GM18502 (cell line): ENCODE measurements around the gene NMD3.

ENCODE experiments used
- ATAC-seq: cut with Tn5 transposase; IDR thresholded peaks from one replicate; pipeline ENCODE4 v1.9.1; 2021; ENCODE audit warnings: mild to moderate bottlenecking; ENCODE audit not compliant: unreplicated experiment, poor library complexity

The NMD3 gene

DNA sequence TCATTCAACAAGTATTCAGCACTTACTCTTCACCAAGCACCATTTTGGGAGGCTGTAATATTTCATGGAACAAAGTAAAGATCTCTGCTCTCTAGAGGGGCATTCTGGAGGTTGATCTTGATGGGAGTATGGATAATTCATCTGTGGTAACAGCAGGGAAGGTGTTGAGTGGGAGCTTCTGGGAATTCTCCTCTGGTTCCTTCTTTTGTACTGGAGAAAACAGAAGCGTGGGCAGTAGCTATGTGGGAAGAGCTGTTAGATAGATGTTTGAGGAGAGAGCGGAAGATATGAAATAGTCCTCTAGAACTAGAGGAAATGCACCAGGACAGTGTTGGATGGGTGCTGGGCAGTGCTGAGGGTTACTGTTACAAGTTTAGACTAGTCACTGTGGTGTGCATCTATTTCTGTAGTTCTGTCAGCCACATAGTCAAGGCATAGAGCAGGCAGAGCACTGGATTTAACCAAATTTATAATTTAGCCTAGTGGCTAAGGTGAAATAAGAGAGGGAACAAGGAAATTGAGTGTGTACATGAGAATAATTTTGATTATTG is 9.6 kb downstream of the NMD3 start:
- no peak for ATAC-seq

DNA sequence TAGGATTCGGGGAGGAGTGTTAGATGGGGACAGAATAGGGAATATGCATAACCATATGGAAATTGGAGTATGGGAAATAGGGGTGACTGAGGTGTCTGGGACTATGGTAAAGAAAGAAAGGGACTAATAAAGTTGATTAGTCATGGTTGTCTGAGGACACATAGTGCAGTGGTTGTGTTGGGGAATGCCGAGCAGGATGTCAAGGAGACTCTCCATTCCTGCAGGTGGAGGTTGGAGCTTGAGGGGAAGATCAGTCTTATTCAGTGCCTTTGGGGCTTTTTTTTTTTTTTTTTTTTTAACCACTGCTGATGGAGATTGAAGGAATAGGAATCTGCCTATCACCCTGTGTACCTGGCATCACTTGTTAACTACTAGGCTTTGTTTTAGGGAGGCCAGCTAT is 10.8 kb downstream of the NMD3 start:
- no peak for ATAC-seq

DNA sequence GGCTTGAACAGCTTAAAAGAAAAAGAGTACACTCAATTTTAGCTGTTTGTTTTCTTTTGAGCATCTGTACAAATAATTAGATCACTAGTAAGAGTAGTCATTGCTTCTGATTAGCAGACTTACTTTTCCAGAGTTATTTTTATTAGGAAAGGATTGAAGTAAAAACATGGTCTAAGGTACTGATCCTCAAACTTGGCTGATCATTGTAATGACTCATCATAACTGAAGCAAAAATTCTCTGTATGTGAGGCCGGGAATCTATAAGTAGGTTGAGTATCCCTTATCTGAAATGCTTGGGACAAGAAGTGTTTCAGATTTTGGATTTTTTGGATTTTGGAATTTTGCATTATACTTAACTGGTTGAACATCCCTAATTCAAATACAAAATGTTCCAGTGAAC is 12.4 kb downstream of the NMD3 start:
- ATAC-seq, result no peak

DNA sequence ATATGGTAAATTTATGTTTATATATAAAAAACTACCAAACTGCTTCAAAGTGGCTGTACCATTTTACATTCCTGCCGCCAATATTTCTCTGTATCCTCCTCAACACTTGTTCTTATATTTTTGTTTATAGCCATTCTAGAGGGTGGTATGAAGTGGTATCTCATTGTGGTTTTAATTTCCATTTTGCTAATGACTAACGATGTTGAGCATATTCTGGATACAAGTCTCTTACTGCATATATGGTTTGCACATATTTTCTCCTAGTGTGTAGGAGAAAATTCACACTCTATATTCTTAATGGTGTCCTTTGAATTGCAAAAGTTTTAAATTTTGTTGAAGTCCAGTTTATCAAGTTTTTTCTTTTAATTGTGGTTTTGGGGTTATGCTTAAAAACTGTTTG is 15.1 kb downstream of the NMD3 start:
- ATAC-seq, result no peak

DNA sequence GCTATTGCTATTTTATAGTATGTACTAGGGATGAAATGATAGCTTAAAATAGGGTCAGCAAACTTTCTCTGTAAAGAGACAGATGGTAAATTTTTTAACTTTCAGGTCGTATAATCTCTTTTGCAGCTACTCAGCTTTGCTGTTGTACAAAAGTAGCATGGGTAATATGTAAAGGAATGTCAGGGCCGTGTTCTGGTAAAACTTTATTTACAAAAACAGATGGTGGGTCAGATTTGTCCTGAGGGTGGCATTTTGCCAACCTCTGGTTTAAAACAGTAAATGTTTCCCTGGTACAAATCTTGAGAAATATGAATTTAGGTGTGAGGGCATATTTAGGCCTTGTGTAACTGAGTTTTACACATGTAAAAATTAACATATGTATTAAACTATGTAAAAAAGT is 18.6 kb downstream of the NMD3 start:
- ATAC-seq, result no peak

DNA sequence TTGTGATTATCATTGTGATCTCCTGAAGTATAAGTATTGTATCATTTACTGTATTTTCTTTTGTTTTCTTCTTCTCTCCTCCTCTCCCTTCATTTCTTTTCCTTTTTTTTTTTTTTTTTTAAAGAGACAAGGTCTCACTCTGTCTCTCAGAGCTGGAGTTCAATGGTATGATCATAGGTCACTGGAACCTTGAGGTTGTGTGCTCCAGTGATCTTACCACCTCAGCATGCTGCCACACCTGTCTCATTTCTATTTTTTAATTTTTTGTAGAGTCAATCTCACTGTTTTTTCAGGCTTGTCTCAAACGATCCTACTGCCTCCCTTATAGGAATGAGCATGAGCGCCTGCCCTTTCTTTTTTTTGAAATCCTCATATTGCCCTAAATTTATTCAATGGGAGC is 23.4 kb downstream of the NMD3 start:
- no peak for ATAC-seq

DNA sequence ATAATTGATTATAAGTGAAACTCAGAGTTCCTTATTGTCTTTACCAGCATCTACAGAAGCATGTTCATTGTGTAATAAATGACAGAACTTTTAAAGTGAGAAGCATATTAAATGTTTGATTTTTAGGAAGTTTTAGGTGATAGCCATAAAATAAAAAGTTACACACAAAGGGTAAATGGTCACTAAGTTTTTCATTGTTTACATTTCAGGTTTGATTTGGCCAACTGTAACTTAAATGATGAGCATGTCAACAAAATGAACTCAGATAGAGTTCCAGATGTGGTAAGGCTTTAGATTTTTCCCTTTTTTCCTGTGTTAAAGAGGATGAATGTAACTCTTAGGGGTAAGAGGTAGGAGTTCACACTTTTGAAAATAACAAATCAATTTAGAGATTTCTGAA is 25.9 kb downstream of the NMD3 start:
- no peak for ATAC-seq

DNA sequence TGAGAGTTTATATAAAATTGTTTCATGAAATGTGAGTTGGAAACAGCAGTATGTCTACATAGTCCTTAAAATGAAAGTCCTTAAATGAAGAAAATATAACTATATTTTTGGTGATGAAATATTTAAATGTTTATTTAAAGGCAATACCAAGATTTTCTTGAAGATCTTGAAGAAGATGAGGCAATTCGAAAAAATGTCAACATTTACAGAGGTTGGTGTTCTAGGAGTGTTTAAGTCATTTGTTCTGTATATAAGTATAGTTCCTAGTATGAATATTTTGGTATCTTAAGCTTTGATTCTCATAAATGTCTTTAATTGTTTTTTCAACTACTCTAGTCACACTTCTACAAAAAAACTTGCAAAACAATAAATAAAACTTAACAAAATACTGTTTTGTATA is 29.0 kb downstream of the NMD3 start:
- ATAC-seq, result no peak

DNA sequence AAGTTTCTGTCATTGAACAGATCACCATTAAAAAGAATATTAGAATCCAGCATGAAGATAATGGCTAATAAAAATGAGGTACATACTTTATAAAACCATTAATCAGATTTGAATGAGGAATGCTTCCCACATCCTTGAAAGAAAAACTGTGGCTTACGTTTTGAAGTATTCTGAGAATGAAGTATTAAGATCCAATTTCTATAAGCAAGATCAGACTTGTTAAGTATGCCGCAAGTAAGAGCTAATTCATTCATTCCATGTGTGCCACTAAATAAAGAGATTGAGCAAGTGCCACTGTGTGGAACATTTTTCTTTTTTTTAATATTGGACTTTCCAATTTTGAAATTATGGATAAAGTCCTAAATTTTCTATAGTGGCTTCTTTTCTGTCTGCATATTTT is 30.6 kb downstream of the NMD3 start:
- ATAC-seq, result no peak

DNA sequence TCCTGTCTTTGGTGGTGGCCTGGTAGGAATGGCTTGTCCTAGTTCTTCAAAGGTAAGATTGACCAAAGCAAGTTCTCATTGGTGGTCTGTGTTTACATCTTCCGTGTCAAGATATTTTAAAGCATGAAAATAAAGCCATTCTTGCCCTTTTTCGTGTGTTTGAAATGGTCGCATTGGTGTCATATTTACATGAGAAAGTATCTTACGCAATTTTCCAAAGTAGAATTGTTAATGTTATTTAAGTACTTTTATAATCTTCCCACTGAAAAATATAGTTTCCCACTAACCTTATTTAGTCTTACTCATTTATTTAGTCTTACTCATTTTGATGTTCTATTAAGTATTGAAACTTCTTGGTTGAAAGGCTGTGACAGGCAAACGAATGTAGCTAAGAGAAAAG is 31.0 kb downstream of the NMD3 start:
- no peak for ATAC-seq

DNA sequence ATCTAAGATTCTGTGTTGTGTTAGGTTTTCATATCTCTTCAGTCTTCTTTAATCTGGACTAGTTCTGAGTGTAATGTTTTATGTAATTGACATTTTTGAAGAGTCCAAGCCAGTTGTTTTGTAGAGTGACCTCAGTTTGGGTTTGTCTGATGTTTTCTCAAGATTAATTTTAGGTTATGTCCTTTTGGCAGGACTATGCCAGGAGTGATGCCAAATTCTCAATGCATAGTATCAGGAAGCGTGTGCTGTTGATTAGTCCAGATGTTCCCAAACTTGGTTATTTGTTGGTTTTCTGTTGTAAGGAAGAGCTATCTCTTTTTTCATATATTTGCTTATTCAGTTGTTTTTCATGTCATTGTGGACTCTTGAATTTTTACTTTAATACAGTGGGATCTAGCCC is 32.6 kb downstream of the NMD3 start:
- ATAC-seq, result no peak

DNA sequence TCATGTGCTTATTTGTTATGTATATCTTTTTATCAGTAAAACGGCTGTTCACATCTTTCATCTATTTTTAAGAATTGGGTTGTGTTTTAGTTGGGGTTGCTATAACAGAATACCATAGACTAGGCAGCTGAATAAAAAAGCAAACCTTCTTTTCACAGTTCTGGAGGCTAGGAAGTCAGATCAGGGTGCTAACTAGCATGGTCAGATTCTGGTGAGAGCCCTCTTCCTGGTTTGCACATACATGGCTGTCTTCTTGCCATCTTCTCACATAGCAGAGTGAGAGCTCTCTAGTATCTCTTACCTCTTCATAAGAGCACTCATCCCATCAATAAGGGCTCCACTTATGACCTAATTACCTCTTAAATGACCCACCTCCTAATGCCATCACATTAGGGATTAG is 33.8 kb downstream of the NMD3 start:
- ATAC-seq, result no peak

DNA sequence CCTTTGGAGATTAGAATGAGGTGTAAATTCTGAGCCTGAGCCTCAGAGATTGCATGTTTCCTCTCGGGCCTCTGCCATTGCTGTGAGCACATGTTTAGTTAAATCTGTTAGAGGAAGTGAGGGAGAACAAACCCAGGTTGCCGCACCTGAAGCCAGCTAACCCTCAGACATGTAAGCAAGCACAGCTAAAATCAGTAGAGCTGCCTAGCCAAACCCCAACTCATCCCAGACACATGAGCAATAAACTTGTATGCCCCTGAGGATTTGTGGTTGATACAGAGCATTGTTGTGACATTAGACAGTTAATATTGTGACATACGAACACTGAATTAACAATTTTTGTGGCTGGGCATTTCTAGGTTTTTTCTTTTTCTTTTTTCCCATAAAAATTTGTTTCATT is 41.9 kb downstream of the NMD3 start:
- no peak for ATAC-seq

DNA sequence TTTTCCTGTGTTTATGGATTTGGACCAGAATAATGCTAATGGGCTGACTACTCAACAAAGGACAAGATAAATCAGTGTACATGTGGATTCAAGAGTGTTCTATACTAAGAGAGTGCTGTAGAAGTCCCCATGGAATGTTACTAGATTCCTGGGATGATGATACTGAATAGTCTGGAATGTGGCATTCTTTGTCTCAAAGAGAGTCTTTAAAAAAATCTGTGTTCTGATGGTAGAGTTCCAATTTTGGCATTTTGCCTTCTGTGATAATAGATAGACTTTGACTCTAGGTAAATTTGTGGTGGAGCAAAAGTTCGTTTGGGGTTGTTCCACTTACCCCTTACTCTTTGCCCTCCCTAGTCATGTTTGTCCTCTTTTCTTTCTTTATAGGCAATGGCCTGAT is 43.7 kb downstream of the NMD3 start:
- ATAC-seq, result no peak

DNA sequence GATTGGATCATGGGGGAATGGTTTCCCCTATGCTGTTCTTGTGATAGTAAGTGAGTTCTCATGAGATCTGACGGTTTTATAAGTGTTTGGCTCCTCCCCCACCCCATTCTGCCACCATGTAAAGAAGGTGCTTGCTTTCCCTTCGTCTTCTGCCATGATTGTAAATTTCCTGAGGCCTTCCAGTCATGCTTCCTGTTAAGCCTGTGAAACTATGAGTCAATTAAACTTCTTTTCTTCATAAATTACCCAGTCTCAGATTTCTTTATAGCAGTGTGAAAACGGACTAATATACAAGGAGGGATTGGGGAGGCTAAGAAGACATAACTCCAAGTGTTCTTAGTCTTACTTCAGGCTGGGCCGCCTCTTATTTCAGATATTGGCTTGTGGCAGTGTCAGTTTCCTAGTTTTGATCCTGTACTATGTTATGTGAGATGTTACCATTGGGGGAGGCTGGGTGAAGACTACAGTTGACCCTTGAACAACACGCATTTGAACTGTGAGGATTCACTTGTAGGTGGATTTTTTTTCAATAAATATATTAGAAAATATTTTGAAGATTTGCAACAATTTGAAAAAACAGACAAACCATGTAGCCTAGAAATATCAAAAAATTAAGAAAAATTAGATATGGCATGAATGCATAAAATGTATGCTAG is 44.9 kb downstream of the NMD3 start:
- ATAC-seq, result no peak

DNA sequence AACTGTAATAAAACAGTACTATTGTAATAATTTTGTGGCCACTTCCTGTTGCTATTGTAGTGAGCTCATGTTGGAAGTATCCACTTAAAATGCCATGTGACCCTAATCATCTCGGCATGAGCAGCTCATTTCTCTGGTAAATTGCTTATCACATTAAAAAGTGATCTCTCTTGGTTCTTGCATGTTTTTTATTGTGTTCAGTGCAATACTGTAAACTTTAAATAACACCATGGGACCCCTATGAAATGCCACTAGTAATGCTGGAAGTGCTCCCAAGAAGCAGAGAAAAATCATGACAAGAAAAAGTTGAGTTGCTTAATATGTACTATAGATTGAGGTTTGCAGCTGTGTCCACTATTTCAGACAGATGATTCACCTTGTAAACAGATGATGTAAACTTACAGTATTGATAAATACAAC is 45.6 kb downstream of the NMD3 start:
- ATAC-seq, result no peak

DNA sequence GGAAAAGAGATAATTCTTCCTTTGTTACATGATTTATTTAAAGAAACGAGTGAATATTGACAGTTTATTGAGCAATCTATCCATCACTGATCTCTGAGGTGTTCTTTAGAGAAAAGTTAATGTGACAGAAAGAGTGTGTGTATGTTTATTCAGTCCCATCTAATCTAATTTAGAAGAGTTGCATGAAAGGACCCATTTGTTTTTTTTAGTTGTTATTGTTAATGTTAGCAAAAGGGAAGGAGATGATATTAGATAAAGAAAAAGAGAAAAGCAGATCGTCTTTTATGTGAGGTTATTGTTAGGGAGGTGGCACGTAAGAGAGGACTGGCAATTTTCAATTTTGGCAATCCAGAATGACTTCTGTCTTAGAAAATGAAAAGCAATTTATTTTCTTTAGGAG is 46.5 kb downstream of the NMD3 start:
- ATAC-seq, result no peak

DNA sequence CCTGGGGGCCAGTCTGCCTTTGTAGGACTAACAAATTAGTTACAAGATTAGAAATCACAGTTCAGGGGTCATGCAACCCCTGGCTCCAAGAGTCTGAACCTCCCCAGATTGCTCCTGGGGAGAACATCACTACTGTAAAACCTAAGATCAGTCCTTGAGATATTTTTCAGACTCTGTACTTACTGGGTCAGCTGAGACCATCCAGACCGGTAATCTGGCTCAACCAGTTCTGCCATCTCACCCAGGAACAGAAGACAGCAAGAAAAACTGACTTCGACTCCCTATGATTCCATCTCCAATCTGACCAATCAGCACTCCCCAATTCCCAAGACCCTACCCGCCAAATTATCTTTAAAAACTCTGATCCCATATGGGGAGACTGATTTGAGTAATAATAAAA is 47.5 kb downstream of the NMD3 start:
- no peak for ATAC-seq

DNA sequence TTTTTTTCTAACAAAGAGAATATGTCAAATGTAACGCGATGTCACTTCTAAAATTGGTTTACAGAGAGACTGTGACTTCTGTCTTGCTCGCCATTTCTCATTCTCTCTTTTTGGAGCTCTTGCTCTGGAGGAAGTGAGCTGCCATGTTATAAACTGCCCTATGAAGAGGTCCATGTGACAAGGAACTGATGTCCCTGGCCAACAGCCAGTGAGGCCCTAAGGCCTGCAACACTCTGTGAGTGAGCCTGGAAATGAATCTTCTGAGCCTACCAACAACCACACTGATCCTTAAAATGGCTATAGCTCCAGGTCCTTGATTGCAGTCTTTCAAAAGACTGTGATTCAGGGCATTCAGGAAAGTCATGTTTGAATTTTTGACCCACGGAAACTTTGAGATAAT is 49.9 kb downstream of the NMD3 start:
- ATAC-seq, result no peak

DNA sequence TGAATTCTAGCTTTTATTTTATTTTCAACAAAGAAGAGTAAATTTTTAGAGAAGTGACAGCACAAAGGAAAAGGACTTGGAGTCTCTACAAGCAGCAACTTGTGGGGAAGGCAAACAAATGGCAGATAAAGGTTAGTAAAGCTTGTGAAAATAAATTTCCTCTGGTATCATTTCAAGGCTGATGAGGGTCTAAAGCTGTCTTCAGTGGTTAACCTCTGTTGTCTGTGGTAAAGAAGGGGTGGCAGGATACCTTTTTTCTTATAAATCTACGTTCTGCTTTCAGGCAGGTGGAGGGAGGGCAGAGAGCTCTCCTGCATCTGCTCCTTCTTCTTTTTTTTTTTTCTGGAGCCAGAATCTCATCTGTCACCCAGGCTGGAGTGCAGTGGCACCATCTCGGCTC is 50.5 kb downstream of the NMD3 start:
- ATAC-seq, result no peak

DNA sequence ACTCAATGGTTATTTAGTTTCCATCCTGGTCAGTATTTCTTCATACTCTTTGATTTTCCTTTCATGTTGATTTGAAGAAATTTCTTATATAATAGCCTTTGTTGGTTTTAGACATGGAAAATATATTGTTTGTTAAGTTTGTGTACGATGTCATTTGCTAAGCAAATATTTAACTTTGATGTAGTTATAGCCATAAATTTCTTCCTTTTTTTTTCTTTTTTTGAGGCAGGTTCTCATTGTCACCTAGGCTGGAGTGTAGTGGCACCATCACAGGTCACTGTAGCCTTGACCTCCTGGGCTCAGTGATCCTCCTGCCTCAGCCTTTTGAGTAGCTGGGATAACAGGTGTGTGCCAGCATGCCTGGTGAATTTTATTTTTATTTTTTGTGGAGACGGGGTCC is 51.4 kb downstream of the NMD3 start:
- ATAC-seq, result no peak

DNA sequence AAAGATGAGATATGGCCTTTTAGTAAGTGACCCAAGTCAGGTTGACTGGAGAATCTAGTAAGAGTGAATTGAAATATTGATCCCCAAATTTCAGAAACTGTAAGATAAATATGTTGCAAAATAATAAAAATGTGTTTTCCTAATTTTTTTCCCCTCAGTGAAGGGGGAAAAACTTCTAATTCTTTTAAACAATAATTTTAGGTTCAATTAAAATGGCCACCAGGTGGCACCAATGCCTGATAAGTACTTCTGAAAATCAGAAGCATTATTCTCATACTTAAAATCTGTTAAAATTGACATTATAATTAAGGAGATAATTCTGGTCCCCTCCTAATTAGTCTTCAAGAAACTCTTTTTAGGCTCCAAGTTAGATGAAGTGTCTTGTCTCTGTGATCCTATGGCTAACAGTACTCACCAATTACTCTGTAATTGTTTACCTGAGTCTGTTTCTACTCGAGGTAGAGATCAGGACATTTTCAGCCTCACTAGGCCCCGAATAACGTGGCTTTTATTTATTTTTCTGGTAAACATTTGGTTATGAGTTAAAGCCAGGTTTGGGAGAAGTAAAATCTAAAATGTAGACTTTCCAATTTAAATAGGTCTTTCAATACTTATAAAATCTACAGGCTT is 52.6 kb downstream of the NMD3 start:
- ATAC-seq, result no peak
